Duodenal mucosa (tissue), 2 donors: ENCODE results near the gene RNF103.

ENCODE experiments used
- H3K27ac ChIP-seq: one replicate; pipeline ENCODE4 v1.7.0; 2013; ENCODE audit warnings: low read depth, low read length
- H3K27me3 ChIP-seq, 2 donors: one replicate each; pipeline ENCODE4 v1.7.0; 2013; ENCODE audit warnings: low read length in 2 of 2, control low read depth in 1 of 2; ENCODE audit not compliant: insufficient read depth in 2 of 2, control insufficient read depth in 1 of 2
- H3K36me3 ChIP-seq, 2 donors: one replicate each; pipeline ENCODE4 v1.7.0; 2013; ENCODE audit warnings: low read length in 2 of 2, control low read depth in 1 of 2; ENCODE audit not compliant: insufficient read depth in 2 of 2, control insufficient read depth in 1 of 2
- H3K4me1 ChIP-seq, 2 donors: one replicate each; pipeline ENCODE4 v1.7.0; 2013; ENCODE audit warnings: low read length in 2 of 2, control low read depth in 1 of 2; ENCODE audit not compliant: insufficient read depth in 2 of 2, control insufficient read depth in 1 of 2
- H3K4me3 ChIP-seq, 2 donors: one replicate each; pipeline ENCODE4 v1.7.0; 2013; ENCODE audit warnings: low read length in 2 of 2, low read depth in 1 of 2
- H3K9ac ChIP-seq, 2 donors: one replicate each; pipeline ENCODE4 v1.7.0; 2013; ENCODE audit warnings: low read length in 2 of 2, low read depth in 1 of 2
- H3K9me3 ChIP-seq, 2 donors: one replicate each; pipeline ENCODE4 v1.7.0; 2013; ENCODE audit warnings: low read length in 2 of 2, control low read depth in 1 of 2; ENCODE audit not compliant: control insufficient read depth in 1 of 2

RNF103 gene

DNA sequence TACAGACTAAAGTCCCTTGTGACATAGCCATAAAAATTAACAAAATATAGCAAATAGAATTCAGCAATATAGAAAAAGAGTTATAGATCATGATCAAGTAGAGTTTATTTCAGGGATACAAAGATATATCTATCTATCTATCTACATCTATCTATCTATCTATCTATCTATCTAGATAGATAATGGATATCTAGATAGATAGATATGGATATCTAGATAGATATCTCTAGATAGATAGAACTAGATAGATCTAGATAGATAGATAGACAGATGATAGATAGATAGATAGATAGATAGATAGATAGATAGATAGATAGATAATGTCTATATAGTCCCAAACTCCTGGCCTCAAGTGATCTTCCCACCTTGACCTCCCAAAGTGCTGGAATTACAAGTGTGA lies 43.1 kb downstream of the RNF103 start:
- Histone ChIP-seq H3K4me1 (no peaks in the 10 kb centered on the region), H3K27me3 (no peaks in the 10 kb centered on the region), H3K9ac (no peak overlapping the region), H3K4me3 (no peak overlapping the region), H3K27ac (no peak overlapping the region), H3K36me3 (no peaks in the 10 kb centered on the region), H3K9me3 (no peaks in the 10 kb centered on the region)

DNA sequence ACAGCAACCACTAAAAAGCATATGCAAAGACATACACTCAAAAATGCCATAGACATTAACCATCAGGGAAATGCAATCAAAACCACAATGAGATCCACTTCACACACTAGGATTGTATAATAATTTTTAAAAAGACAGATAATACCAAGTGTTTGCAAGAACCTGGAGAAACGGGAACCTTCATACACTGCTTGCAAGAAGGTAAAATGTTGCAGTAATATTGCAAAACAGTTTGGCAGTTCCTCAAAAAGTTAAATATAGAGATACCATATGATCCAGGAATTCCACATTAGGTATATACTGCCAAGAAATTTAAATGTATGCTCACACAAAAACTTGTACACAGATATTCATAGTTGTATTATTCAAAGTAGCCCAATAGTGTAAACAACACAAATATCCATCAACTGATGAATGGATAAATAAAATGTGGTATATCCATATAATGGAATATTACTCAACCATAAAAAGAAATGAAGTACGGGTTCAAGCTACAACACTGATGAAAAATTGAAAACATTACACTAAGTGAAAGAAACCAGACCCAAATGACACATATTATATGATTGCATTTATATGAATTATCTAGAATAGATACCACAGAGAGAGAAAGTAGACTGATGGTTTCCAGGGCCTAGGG lies 45.7 kb downstream of the RNF103 start:
- no peaks in the 10 kb centered on the region for H3K27me3 ChIP-seq
- no peaks in the 10 kb centered on the region for H3K36me3 ChIP-seq
- no peak overlapping the region for H3K9ac ChIP-seq
- H3K4me1 ChIP-seq, result no peaks in the 10 kb centered on the region
- no peak overlapping the region for H3K4me3 ChIP-seq
- H3K9me3 ChIP-seq, result no peaks in the 10 kb centered on the region
- no peak overlapping the region for H3K27ac ChIP-seq

DNA sequence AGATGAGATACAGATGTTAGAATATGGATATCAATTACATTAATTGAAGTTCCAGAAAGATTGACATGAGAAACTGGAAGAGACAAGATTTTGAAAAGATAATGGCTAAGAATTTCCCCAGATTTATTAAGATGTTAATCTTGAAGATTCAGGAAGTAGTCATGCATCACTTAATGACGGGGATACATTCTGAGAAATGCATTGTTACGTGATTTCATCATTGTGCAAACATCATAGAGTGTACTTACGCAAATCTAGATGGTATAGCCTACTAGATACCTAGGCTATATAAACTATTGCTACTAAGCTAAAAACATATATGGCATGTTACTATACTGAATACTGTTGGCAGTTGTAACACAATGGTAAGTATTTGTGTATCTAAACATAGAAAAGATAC lies 53.6 kb downstream of the RNF103 start:
- H3K27ac ChIP-seq, result no peak overlapping the region
- H3K4me1 ChIP-seq, result no peaks in the 10 kb centered on the region
- no peak overlapping the region for H3K9ac ChIP-seq
- no peaks in the 10 kb centered on the region for H3K36me3 ChIP-seq
- H3K4me3 ChIP-seq, result no peak overlapping the region
- no peaks in the 10 kb centered on the region for H3K27me3 ChIP-seq
- no peaks in the 10 kb centered on the region for H3K9me3 ChIP-seq

DNA sequence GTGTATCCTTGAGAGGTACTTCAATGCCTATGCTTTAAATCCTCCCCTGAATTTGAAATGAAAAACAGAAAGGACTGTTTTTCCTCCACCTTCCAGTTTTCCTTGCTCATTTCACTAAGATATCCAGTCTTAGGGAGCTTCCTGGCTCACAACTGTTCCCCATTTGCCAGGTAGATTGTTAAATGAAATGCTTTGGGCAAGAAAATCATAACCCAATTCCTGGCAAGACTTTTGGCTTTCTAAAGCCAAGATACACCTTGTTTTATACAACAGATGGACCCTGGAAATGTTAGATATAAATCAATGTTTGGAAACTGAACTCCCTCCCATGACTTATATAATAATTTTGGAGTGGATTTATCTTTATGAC lies 56.9 kb downstream of the RNF103 start:
- H3K9me3 ChIP-seq, result no peaks in the 10 kb centered on the region
- no peaks in the 10 kb centered on the region for H3K36me3 ChIP-seq
- no peak overlapping the region for H3K9ac ChIP-seq
- no peak overlapping the region for H3K27ac ChIP-seq
- no peaks in the 10 kb centered on the region for H3K27me3 ChIP-seq
- peaks cover 6 to 14% of the 10 kb centered on the region in 2 donors for H3K4me1 ChIP-seq
- H3K4me3 ChIP-seq, result no peak overlapping the region

GRCh38 chr2:86566158-86566820 lies 57.4 kb downstream of the RNF103 start:
- Histone ChIP-seq H3K4me1 (peaks cover 11 to 19% of the 10 kb centered on the region in 2 donors), H3K9ac (no peak overlapping the region), H3K9me3 (no peaks in the 10 kb centered on the region), H3K4me3 (no peak overlapping the region), H3K27me3 (no peaks in the 10 kb centered on the region), H3K36me3 (no peaks in the 10 kb centered on the region), H3K27ac (no peak overlapping the region)

DNA sequence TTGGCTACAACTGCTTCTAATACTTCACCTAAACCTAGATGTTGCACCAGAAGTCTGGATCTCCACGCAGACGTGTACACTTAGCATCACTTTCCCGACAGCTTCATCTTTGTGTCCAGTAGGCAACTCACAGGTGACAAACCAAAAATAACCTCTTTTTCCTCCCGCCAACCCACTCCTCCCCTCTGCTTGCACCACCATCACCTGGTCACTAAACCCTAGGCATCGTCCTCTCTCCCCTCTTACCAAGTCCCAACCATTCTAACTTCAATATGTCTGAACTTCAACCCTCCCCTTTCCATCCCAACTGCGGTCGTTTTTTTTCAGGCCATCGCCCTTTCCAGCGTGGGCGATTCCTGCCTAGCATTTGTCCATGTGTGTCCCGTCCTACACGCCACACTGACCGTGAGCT lies 60.0 kb downstream of the RNF103 start:
- Histone ChIP-seq H3K27ac (no peak overlapping the region), H3K4me3 (peak overlapping the region; percentile 95 to 98), H3K36me3 (no peaks in the 10 kb centered on the region), H3K27me3 (no peaks in the 10 kb centered on the region), H3K4me1 (peaks cover 13 to 20% of the 10 kb centered on the region in 2 donors), H3K9ac (peak overlapping the region; percentile 98 to 100), H3K9me3 (no peaks in the 10 kb centered on the region)

DNA sequence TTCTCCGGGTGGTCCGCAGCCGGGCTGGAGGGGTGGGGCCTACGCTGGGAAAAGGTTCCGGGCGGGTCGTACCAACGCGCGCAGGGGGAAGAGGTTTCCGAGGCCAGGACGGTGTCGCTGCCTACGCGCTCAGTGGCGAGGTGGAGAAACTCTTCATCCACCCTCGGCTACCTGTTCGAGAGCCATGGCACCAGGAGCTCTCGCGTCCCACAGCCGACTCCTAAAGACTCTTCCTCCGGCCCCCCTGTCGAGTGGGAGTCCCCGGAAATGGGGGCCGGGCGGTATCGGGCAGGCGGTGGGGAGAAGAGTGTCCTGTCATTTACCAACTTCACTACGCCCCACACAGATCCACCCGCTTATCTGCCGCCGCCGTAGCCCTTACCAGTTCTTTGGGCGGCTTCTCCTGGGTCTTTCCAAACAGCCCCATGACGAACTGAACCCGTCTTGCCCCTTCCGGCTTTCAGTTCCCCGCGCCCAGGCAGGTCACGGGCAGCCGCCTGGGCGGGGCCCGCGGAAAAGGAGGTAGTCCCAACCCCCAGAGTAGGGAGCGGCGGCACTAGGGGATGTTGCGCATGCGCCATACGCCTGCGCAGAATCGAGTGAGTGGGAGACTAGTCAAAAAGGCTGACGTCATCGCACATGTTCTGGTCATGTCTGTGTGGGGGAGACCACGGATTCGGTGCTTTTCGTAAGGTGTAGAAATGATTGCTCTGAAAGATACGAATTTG lies 60.6 kb downstream of the RNF103 start, which contains the start of gene CHMP3:
Gene CHMP3, minus strand, starts transcription at position 522 of the 728 bp plus-strand sequence. Its CDS starts 95 bp downstream, at position 427.
- Histone ChIP-seq H3K36me3 (no peaks in the 10 kb centered on the region), H3K9me3 (no peaks in the 10 kb centered on the region), H3K27me3 (no peaks in the 10 kb centered on the region), H3K4me3 (peak within 1 kb of the TSS; percentile 95 to 98), H3K4me1 (peaks cover 13 to 20% of the 10 kb centered on the region in 2 donors), H3K9ac (peak within 1 kb of the TSS; percentile 98 to 100), H3K27ac (peak within 1 kb of the TSS; percentile 99)

- peak overlapping the region; percentile 98 to 100 for H3K9ac ChIP-seq
- no peaks in the 10 kb centered on the region for H3K9me3 ChIP-seq
- H3K4me1 ChIP-seq, result peaks cover 13 to 20% of the 10 kb centered on the region in 2 donors
- H3K4me3 ChIP-seq, result peak overlapping the region; percentile 95 to 98
- no peaks in the 10 kb centered on the region for H3K36me3 ChIP-seq
- H3K27me3 ChIP-seq, result no peaks in the 10 kb centered on the region
- peak overlapping the region; percentile 99 for H3K27ac ChIP-seq
These were observed 61.2 kb downstream of the RNF103 start for GRCh38 chr2:86562485-86562921.

DNA sequence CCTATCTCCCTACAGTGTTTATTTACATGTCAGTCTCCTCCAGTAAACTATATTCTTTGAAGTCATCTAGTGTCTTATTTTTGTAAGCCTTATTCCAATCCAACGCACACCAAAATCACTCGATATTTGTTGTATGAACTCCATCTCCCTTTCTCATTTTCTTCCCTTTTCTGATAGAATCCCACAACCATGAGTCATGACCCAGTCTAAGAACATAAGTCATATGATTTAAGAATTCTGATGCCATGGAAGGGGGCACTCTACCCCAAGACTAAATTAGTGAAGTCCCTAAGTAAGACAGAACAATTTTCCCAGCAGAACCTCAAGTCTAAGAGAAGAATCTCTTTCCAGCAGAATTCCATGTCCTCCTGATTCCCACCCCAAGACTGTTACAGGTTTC lies 65.8 kb downstream of the RNF103 start:
- Histone ChIP-seq H3K36me3 (no peaks in the 10 kb centered on the region), H3K27ac (no peak overlapping the region), H3K9ac (no peak overlapping the region), H3K27me3 (no peaks in the 10 kb centered on the region), H3K4me3 (no peak overlapping the region), H3K9me3 (no peaks in the 10 kb centered on the region), H3K4me1 (peaks cover 13% of the 10 kb centered on the region in 2 donors)

DNA sequence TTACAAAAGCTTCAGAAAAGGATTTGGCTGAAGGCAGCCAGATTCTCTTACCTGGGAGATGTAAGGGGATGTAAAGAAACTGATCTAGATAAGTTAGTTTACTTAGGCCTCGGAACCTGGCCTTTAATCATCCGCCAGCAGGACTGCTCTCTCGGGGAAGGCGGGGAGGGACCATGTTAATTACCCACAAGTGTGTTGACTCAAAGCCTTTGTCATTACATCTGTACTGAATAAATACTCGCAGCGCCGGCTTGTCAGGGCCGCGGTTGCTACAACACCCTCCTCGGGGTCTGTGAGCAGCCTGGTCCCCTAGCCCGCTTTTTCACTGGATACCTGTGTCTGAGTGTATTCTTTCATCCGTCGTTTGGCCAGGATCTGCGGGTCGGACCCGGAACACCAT lies 67.2 kb downstream of the RNF103 start:
- H3K27ac ChIP-seq, result no peak overlapping the region
- no peaks in the 10 kb centered on the region for H3K9me3 ChIP-seq
- no peaks in the 10 kb centered on the region for H3K36me3 ChIP-seq
- H3K9ac ChIP-seq, result no peak overlapping the region
- peaks cover 3 to 4% of the 10 kb centered on the region in 2 donors for H3K4me1 ChIP-seq
- H3K27me3 ChIP-seq, result no peaks in the 10 kb centered on the region
- no peak overlapping the region for H3K4me3 ChIP-seq
